ENCODE results near the gene NUTM2F.
A peak's percentile ranks its signal among the peaks of the same experiment; 100 is the strongest.
"Not testable (repeated sequence)": the region's sequence is repeated elsewhere in the genome, so short reads cannot be mapped to it uniquely, and the experiment has no call there.

The NUTM2F gene

GRCh38 chr9:94328544-94328943, at the start of gene NUTM2F:
Gene NUTM2F, minus strand, starts transcription at chr9:94328644. Its CDS starts 21 bp downstream, at chr9:94328623.
- not testable (repeated sequence) for H3K27me3 ChIP-seq (ENCODE audit: control insufficient read depth in 1 of 2, insufficient read depth in 2 of 2, low read length in 2 of 2); H3K36me3 ChIP-seq (ENCODE audit: control insufficient read depth in 2 of 2, insufficient read depth in 2 of 2, low read length in 2 of 2); H3K9me3 ChIP-seq (ENCODE audit: control insufficient read depth in 2 of 2, low read length in 2 of 2); H3K4me1 ChIP-seq (ENCODE audit: control insufficient read depth, insufficient read depth, low read length); H3K4me3 ChIP-seq (ENCODE audit: low read length in 2 of 2); H3K27ac ChIP-seq (ENCODE audit: low read length); H3K9ac ChIP-seq (ENCODE audit: low read length in 2 of 2)

- not testable (repeated sequence) for H3K36me3 ChIP-seq (ENCODE audit: control insufficient read depth in 2 of 2, insufficient read depth in 2 of 2, low read length in 2 of 2); H3K27me3 ChIP-seq (ENCODE audit: control insufficient read depth in 1 of 2, insufficient read depth in 2 of 2, low read length in 2 of 2); H3K4me1 ChIP-seq (ENCODE audit: control insufficient read depth, insufficient read depth, low read length); H3K27ac ChIP-seq (ENCODE audit: low read length); H3K9me3 ChIP-seq (ENCODE audit: control insufficient read depth in 2 of 2, low read length in 2 of 2)
- peak overlapping the region; percentile 46 to 66 for H3K4me3 ChIP-seq (ENCODE audit: low read length in 2 of 2)
- peak overlapping the region in 1 of 2 donors; percentile 33 for H3K9ac ChIP-seq (ENCODE audit: low read length in 2 of 2)
Observed at GRCh38 chr9:94375197-94375596, 46.8 kb upstream of the NUTM2F start.

GRCh38 chr9:94374176-94375056, 46.0 kb upstream of the NUTM2F start:
- H3K4me3 ChIP-seq (ENCODE audit: low read length in 2 of 2): peak overlapping the region; percentile 59 to 66
- H3K27ac ChIP-seq (ENCODE audit: low read length): peak overlapping the region; percentile 49
- not testable (repeated sequence) for H3K36me3 ChIP-seq (ENCODE audit: control insufficient read depth in 2 of 2, insufficient read depth in 2 of 2, low read length in 2 of 2); H3K9me3 ChIP-seq (ENCODE audit: control insufficient read depth in 2 of 2, low read length in 2 of 2); H3K27me3 ChIP-seq (ENCODE audit: control insufficient read depth in 1 of 2, insufficient read depth in 2 of 2, low read length in 2 of 2); H3K4me1 ChIP-seq (ENCODE audit: control insufficient read depth, insufficient read depth, low read length)
- peak overlapping the region; percentile 22 to 57 for H3K9ac ChIP-seq (ENCODE audit: low read length in 2 of 2)

- H3K36me3 ChIP-seq (ENCODE audit: control insufficient read depth in 2 of 2, insufficient read depth in 2 of 2, low read length in 2 of 2); H3K27me3 ChIP-seq (ENCODE audit: control insufficient read depth in 1 of 2, insufficient read depth in 2 of 2, low read length in 2 of 2); H3K9me3 ChIP-seq (ENCODE audit: control insufficient read depth in 2 of 2, low read length in 2 of 2); H3K4me1 ChIP-seq (ENCODE audit: control insufficient read depth, insufficient read depth, low read length): not testable (repeated sequence)
- Histone ChIP-seq H3K9ac (ENCODE audit: low read length in 2 of 2) (peak overlapping the region; percentile 22 to 57), H3K27ac (ENCODE audit: low read length) (peak overlapping the region; percentile 49), H3K4me3 (ENCODE audit: low read length in 2 of 2) (peak overlapping the region; percentile 59 to 66)
Observed at GRCh38 chr9:94373779-94374175, 45.3 kb upstream of the NUTM2F start.

- H3K9ac ChIP-seq (ENCODE audit: low read length in 2 of 2); H3K27ac ChIP-seq (ENCODE audit: low read length); H3K27me3 ChIP-seq (ENCODE audit: control insufficient read depth in 1 of 2, insufficient read depth in 2 of 2, low read length in 2 of 2); H3K4me1 ChIP-seq (ENCODE audit: control insufficient read depth, insufficient read depth, low read length); H3K4me3 ChIP-seq (ENCODE audit: low read length in 2 of 2); H3K36me3 ChIP-seq (ENCODE audit: control insufficient read depth in 2 of 2, insufficient read depth in 2 of 2, low read length in 2 of 2); H3K9me3 ChIP-seq (ENCODE audit: control insufficient read depth in 2 of 2, low read length in 2 of 2): not testable (repeated sequence)
Observed at GRCh38 chr9:94370266-94370665, 41.8 kb upstream of the NUTM2F start.

GRCh38 chr9:94364093-94364614, 35.7 kb upstream of the NUTM2F start:
- H3K36me3 ChIP-seq (ENCODE audit: control insufficient read depth in 2 of 2, insufficient read depth in 2 of 2, low read length in 2 of 2); H3K4me3 ChIP-seq (ENCODE audit: low read length in 2 of 2); H3K27me3 ChIP-seq (ENCODE audit: control insufficient read depth in 1 of 2, insufficient read depth in 2 of 2, low read length in 2 of 2); H3K27ac ChIP-seq (ENCODE audit: low read length); H3K4me1 ChIP-seq (ENCODE audit: control insufficient read depth, insufficient read depth, low read length); H3K9me3 ChIP-seq (ENCODE audit: control insufficient read depth in 2 of 2, low read length in 2 of 2); H3K9ac ChIP-seq (ENCODE audit: low read length in 2 of 2): not testable (repeated sequence)

GRCh38 chr9:94357158-94357557, 28.7 kb upstream of the NUTM2F start:
- not testable (repeated sequence) for H3K27ac ChIP-seq (ENCODE audit: low read length); H3K36me3 ChIP-seq (ENCODE audit: control insufficient read depth in 2 of 2, insufficient read depth in 2 of 2, low read length in 2 of 2); H3K27me3 ChIP-seq (ENCODE audit: control insufficient read depth in 1 of 2, insufficient read depth in 2 of 2, low read length in 2 of 2); H3K4me3 ChIP-seq (ENCODE audit: low read length in 2 of 2); H3K9ac ChIP-seq (ENCODE audit: low read length in 2 of 2); H3K9me3 ChIP-seq (ENCODE audit: control insufficient read depth in 2 of 2, low read length in 2 of 2); H3K4me1 ChIP-seq (ENCODE audit: control insufficient read depth, insufficient read depth, low read length)

GRCh38 chr9:94351901-94352723, 23.7 kb upstream of the NUTM2F start:
- H3K4me1 ChIP-seq (ENCODE audit: control insufficient read depth, insufficient read depth, low read length); H3K9me3 ChIP-seq (ENCODE audit: control insufficient read depth in 2 of 2, low read length in 2 of 2); H3K27me3 ChIP-seq (ENCODE audit: control insufficient read depth in 1 of 2, insufficient read depth in 2 of 2, low read length in 2 of 2); H3K36me3 ChIP-seq (ENCODE audit: control insufficient read depth in 2 of 2, insufficient read depth in 2 of 2, low read length in 2 of 2); H3K27ac ChIP-seq (ENCODE audit: low read length); H3K4me3 ChIP-seq (ENCODE audit: low read length in 2 of 2); H3K9ac ChIP-seq (ENCODE audit: low read length in 2 of 2): not testable (repeated sequence)

GRCh38 chr9:94348754-94349153, 20.3 kb upstream of the NUTM2F start:
- not testable (repeated sequence) for H3K4me3 ChIP-seq (ENCODE audit: low read length in 2 of 2); H3K27me3 ChIP-seq (ENCODE audit: control insufficient read depth in 1 of 2, insufficient read depth in 2 of 2, low read length in 2 of 2); H3K9me3 ChIP-seq (ENCODE audit: control insufficient read depth in 2 of 2, low read length in 2 of 2); H3K9ac ChIP-seq (ENCODE audit: low read length in 2 of 2); H3K27ac ChIP-seq (ENCODE audit: low read length); H3K4me1 ChIP-seq (ENCODE audit: control insufficient read depth, insufficient read depth, low read length); H3K36me3 ChIP-seq (ENCODE audit: control insufficient read depth in 2 of 2, insufficient read depth in 2 of 2, low read length in 2 of 2)

- not testable (repeated sequence) for H3K36me3 ChIP-seq (ENCODE audit: control insufficient read depth in 2 of 2, insufficient read depth in 2 of 2, low read length in 2 of 2); H3K27me3 ChIP-seq (ENCODE audit: control insufficient read depth in 1 of 2, insufficient read depth in 2 of 2, low read length in 2 of 2)
Observed at GRCh38 chr9:94347451-94347850, 19.0 kb upstream of the NUTM2F start.

GRCh38 chr9:94341703-94342102, 13.3 kb upstream of the NUTM2F start:
- H3K4me1 ChIP-seq (ENCODE audit: control insufficient read depth, insufficient read depth, low read length); H3K36me3 ChIP-seq (ENCODE audit: control insufficient read depth in 2 of 2, insufficient read depth in 2 of 2, low read length in 2 of 2); H3K9ac ChIP-seq (ENCODE audit: low read length in 2 of 2); H3K27ac ChIP-seq (ENCODE audit: low read length); H3K9me3 ChIP-seq (ENCODE audit: control insufficient read depth in 2 of 2, low read length in 2 of 2); H3K4me3 ChIP-seq (ENCODE audit: low read length in 2 of 2); H3K27me3 ChIP-seq (ENCODE audit: control insufficient read depth in 1 of 2, insufficient read depth in 2 of 2, low read length in 2 of 2): not testable (repeated sequence)

More at GRCh38 chr9:94347451-94347850, 19.0 kb upstream of the NUTM2F start:
- H3K9me3 ChIP-seq (ENCODE audit: control insufficient read depth in 2 of 2, low read length in 2 of 2); H3K27ac ChIP-seq (ENCODE audit: low read length); H3K4me1 ChIP-seq (ENCODE audit: control insufficient read depth, insufficient read depth, low read length); H3K9ac ChIP-seq (ENCODE audit: low read length in 2 of 2); H3K4me3 ChIP-seq (ENCODE audit: low read length in 2 of 2): not testable (repeated sequence)

Measured in stomach smooth muscle (tissue), 2 donors.